NCI-H2107 treated with DMSO at 0.1 percent for 48 hours (cell line): ENCODE data around the gene MREG.
A peak's percentile ranks its signal among the peaks of the same experiment; 100 is the strongest.
"Not testable (repeated sequence)": the region's sequence is repeated elsewhere in the genome, so short reads cannot be mapped to it uniquely, and the experiment has no call there.

Experiments used
- DNase-seq: peaks from one replicate; lab custom pipeline; 2025; ENCODE audit not compliant: unreplicated experiment; lab: John Stamatoyannopoulos, UW

Gene MREG

GRCh38 chr2:215965532-215966165 lies 47.7 kb downstream of the MREG start:
- DNase-seq: no peak

- DNase-seq: no peak
Measured at GRCh38 chr2:215961981-215962380, 51.4 kb downstream of the MREG start.

- DNase-seq: no peak
Measured at GRCh38 chr2:215958257-215958656, 55.1 kb downstream of the MREG start.

- not testable (repeated sequence) for DNase-seq
Measured at GRCh38 chr2:215957354-215958122, 55.8 kb downstream of the MREG start.

GRCh38 chr2:215952860-215953637 lies 60.3 kb downstream of the MREG start:
- no peak for DNase-seq

- no peak for DNase-seq
Measured at GRCh38 chr2:215951558-215951957, 61.8 kb downstream of the MREG start.

GRCh38 chr2:215949991-215950404 lies 63.4 kb downstream of the MREG start:
- DNase-seq: peak; percentile 31

- no peak for DNase-seq
Measured at GRCh38 chr2:215948051-215948450, 65.3 kb downstream of the MREG start.

- no peak for DNase-seq
Measured at GRCh38 chr2:215946586-215946985, 66.8 kb downstream of the MREG start.

- DNase-seq: no peak
Measured at GRCh38 chr2:215942194-215942593, 71.2 kb downstream of the MREG start.

- DNase-seq: no peak
Measured at GRCh38 chr2:215941726-215942125, 71.6 kb downstream of the MREG start.

GRCh38 chr2:215940645-215941184 lies 72.6 kb downstream of the MREG start:
- no peak for DNase-seq

GRCh38 chr2:215937190-215937589 lies 76.2 kb downstream of the MREG start:
- no peak for DNase-seq

- no peak for DNase-seq
Measured at GRCh38 chr2:215933151-215933550, 80.2 kb downstream of the MREG start.

- peak; percentile 12 for DNase-seq
Measured at GRCh38 chr2:215931256-215931903, 82.0 kb downstream of the MREG start.

- DNase-seq: no peak
Measured at GRCh38 chr2:215930505-215931253, 82.7 kb downstream of the MREG start.

GRCh38 chr2:215929602-215930335 lies 83.6 kb downstream of the MREG start:
- no peak for DNase-seq

GRCh38 chr2:215928086-215928485 lies 85.3 kb downstream of the MREG start:
- no peak for DNase-seq

- not testable (repeated sequence) for DNase-seq
Measured at GRCh38 chr2:215926992-215927391, 86.4 kb downstream of the MREG start.

- no peak for DNase-seq
Measured at GRCh38 chr2:215921895-215922294, 91.5 kb downstream of the MREG start.
